Fibroblast of lung (primary cell): Measurements from ENCODE around the gene CLIC3.

Source experiments
- CTCF ChIP-seq, 2 donors: IDR thresholded peaks in 1 of 2; conservative IDR thresholded peaks in 1 of 2; 1 replicate in 1 of 2; 2 replicates in 1 of 2; pipeline ENCODE4 v1.5.1; 2011 to 2012; ENCODE audit warnings: low read length in 2 of 2, control low read depth in 1 of 2, inconsistent platforms in 1 of 2, low read depth in 1 of 2, mild to moderate bottlenecking in 1 of 2
- EZH2 ChIP-seq: IDR thresholded peaks from 2 replicates; pipeline ENCODE4 v1.5.1; 2012; ENCODE audit warnings: low read length, control low read depth, mild to moderate bottlenecking; ENCODE audit errors: missing control alignments

DNA sequence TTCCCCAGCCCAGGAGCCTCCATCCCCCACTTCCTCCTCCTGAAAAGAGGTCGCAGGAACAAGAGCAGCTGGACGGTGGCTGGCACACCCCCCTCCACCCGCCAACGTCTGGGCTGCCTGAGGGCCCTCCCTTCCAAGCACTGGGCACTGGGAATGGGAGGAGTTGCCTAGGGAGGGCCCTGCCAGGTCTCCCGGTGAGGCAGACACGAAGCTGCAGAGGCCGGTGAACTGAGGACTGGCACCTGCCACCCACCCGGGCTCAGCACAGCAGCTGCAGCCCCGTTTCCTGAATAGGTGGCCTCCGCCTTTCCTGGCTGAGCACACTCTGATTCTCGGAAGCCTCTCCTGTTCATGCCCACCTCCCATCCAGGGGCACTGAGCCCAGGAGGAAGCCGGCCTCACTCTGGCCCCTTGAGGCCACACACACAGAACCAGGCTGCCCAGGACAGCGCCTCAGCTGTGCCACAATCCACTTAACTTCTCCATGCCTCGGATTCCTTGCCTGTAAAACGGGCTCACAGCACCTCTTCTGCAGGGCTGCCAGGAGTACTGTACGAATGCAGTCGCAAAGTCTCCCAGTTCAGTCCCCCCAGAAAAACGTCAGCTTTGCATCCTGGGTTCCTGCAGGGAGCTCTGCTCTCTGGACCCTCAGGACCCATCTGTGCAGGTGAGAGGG is 48.3 kb upstream of the CLIC3 start:
- TF ChIP-seq CTCF (conservative IDR thresholded peaks at IDR 0.05 in 1 of 2, IDR thresholded peaks at IDR 0.05 in 1 of 2; ENCODE audit: low read depth in 1 of 2, low read length in 2 of 2) = no peak
- TF ChIP-seq EZH2 = no peak
